OCI-LY1 (cell line): ENCODE data around the gene IQSEC3.

ENCODE experiments used
- H2AFZ ChIP-seq: fragments of 200-600 bp; sonication (generic), shearing (Covaris generic); 2 replicates; pipeline ENCODE4 v1.6.0; 2014; ENCODE audit warnings: antibody characterized with exemption, mild to moderate bottlenecking, low read length
- H3F3A ChIP-seq: fragments of 200-600 bp; sonication (generic), shearing (Covaris generic); 2 replicates; pipeline ENCODE4 v1.6.0; 2014; ENCODE audit warnings: mild to moderate bottlenecking, antibody characterized with exemption, low read length, moderate library complexity; ENCODE audit not compliant: insufficient read depth
- H3K27ac ChIP-seq: fragments of 200-600 bp; sonication (generic); 2 replicates; pipeline ENCODE4 v1.5.1; 2014; ENCODE audit warnings: low read length, mixed run types, mild to moderate bottlenecking, low read depth; ENCODE audit not compliant: poor library complexity, severe bottlenecking
- H3K27me3 ChIP-seq: fragments of 200-600 bp; sonication (generic); 2 replicates; pipeline ENCODE4 v1.6.0; 2014; ENCODE audit warnings: antibody characterized with exemption, mild to moderate bottlenecking, low read length, moderate library complexity; ENCODE audit not compliant: insufficient read depth
- H3K36me3 ChIP-seq: fragments of 200-600 bp; sonication (generic); 2 replicates; pipeline ENCODE4 v1.6.1; 2014; ENCODE audit warnings: mild to moderate bottlenecking, antibody characterized with exemption, low read length, moderate library complexity, mixed read lengths; ENCODE audit not compliant: insufficient read depth
- H3K4me1 ChIP-seq: fragments of 200-600 bp; sonication (generic); 2 replicates; pipeline ENCODE4 v1.5.1; 2014; ENCODE audit warnings: mild to moderate bottlenecking, low read length, moderate library complexity; ENCODE audit not compliant: insufficient read depth, severe bottlenecking
- H3K4me2 ChIP-seq: fragments of 200-600 bp; sonication (generic), shearing (Covaris generic); 2 replicates; pipeline ENCODE4 v1.6.1; 2014; ENCODE audit warnings: low read length
- H3K4me3 ChIP-seq: fragments of 200-600 bp; sonication (generic); 2 replicates; pipeline ENCODE4 v1.5.1; 2014; ENCODE audit warnings: low read length, low read depth, mild to moderate bottlenecking, mixed read lengths; ENCODE audit not compliant: poor library complexity, severe bottlenecking
- H3K79me2 ChIP-seq: fragments of 200-600 bp; shearing (Covaris generic); 2 replicates; pipeline ENCODE4 v1.6.1; 2016; ENCODE audit warnings: mixed run types, low read length, mixed read lengths; ENCODE audit not compliant: insufficient read depth
- H3K9ac ChIP-seq: fragments of 200-600 bp; sonication (generic), shearing (Covaris generic); 2 replicates; pipeline ENCODE4 v1.6.1; 2014; ENCODE audit warnings: mild to moderate bottlenecking, low read length, mixed read lengths
- H3K9me2 ChIP-seq: fragments of 200-600 bp; sonication (generic), shearing (Covaris generic); 2 replicates; pipeline ENCODE4 v1.6.1; 2014; ENCODE audit warnings: low read depth, mild to moderate bottlenecking, low read length, mixed read lengths
- H3K9me3 ChIP-seq: fragments of 200-600 bp; shearing (Covaris generic); 2 replicates; pipeline ENCODE4 v1.6.1; 2014; ENCODE audit warnings: low read length, mixed read lengths
- H4K20me1 ChIP-seq: fragments of 200-600 bp; sonication (generic), shearing (Covaris generic); 2 replicates; pipeline ENCODE4 v1.6.0; 2016; ENCODE audit warnings: mild to moderate bottlenecking, low read length; ENCODE audit not compliant: insufficient read depth
- EZH2 ChIP-seq: fragments of 200-600 bp; sonication (generic), shearing (Covaris generic); IDR thresholded peaks from 2 replicates; pipeline ENCODE4 v1.8.0; 2017; ENCODE audit warnings: borderline replicate concordance, mixed run types, mild to moderate bottlenecking, antibody characterized with exemption, low read length, moderate library complexity, mixed read lengths
- TF ChIP-seq, protein P1 (sequence below): fragments of 200-600 bp; sonication (generic), shearing (Covaris generic); IDR thresholded peaks from 2 replicates; pipeline ENCODE4 v1.5.1; 2017; ENCODE audit warnings: mild to moderate bottlenecking, antibody characterized with exemption, low read length, moderate library complexity, mixed read lengths

The IQSEC3 gene

GRCh38 chr12:171743-172676 lies 105.4 kb downstream of the IQSEC3 start:
- Histone ChIP-seq H3K9me3 (no peaks in the 10 kb centered on the region), H3K79me2 (no peaks in the 10 kb centered on the region), H3K4me1 (no peaks in the 10 kb centered on the region), H3F3A (no peaks in the 10 kb centered on the region), H3K9ac (no peak overlapping the region), H3K36me3 (no peaks in the 10 kb centered on the region), H2AFZ (no peak overlapping the region), H3K9me2 (no peaks in the 10 kb centered on the region), H4K20me1 (no peaks in the 10 kb centered on the region), H3K27ac (no peak overlapping the region), H3K4me3 (no peak overlapping the region), H3K27me3 (peaks cover 8% of the 10 kb centered on the region; the same call in 1 of the 2 replicates), H3K4me2 (no peak overlapping the region)
- TF ChIP-seq, protein P1, sequence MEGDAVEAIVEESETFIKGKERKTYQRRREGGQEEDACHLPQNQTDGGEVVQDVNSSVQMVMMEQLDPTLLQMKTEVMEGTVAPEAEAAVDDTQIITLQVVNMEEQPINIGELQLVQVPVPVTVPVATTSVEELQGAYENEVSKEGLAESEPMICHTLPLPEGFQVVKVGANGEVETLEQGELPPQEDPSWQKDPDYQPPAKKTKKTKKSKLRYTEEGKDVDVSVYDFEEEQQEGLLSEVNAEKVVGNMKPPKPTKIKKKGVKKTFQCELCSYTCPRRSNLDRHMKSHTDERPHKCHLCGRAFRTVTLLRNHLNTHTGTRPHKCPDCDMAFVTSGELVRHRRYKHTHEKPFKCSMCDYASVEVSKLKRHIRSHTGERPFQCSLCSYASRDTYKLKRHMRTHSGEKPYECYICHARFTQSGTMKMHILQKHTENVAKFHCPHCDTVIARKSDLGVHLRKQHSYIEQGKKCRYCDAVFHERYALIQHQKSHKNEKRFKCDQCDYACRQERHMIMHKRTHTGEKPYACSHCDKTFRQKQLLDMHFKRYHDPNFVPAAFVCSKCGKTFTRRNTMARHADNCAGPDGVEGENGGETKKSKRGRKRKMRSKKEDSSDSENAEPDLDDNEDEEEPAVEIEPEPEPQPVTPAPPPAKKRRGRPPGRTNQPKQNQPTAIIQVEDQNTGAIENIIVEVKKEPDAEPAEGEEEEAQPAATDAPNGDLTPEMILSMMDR: no peak
- no peak for TF ChIP-seq EZH2

DNA sequence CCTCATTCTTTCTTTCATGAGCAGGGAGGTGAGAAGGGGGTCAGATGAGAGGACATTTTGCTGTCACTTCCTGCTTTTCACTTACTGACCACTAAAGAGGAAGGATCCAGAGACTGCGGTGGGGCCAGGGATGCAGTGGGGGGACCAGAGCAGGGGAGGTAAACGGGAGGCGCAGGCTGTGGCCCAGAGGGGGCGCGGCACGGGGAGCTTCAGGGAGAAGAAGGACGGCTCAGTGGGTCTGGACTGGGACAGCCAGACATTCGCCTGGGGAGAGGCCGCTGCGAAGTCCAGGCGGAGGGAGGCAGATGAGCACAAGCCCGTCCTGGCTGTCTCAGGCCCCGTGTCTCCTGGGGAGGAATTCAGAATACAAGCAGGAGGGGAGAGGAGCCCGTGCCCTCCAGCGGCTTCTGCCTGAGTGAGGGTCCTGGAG lies 106.2 kb downstream of the IQSEC3 start:
- Histone ChIP-seq H3K9me2 (no peaks in the 10 kb centered on the region), H3K79me2 (no peaks in the 10 kb centered on the region), H2AFZ (no peak overlapping the region), H3K9me3 (no peaks in the 10 kb centered on the region), H3K27ac (no peak overlapping the region), H4K20me1 (no peaks in the 10 kb centered on the region), H3K27me3 (peaks cover 8% of the 10 kb centered on the region; the same call in 1 of the 2 replicates), H3K4me3 (no peak overlapping the region), H3K4me1 (no peaks in the 10 kb centered on the region), H3K36me3 (no peaks in the 10 kb centered on the region), H3F3A (no peaks in the 10 kb centered on the region), H3K4me2 (no peak overlapping the region), H3K9ac (no peak overlapping the region)
- TF ChIP-seq, protein P1: no peak
- TF ChIP-seq EZH2: no peak

GRCh38 chr12:174124-174523 lies 107.6 kb downstream of the IQSEC3 start:
- TF ChIP-seq EZH2: no peak
- TF ChIP-seq, protein P1: no peak
- no peak overlapping the region for H3K4me3 ChIP-seq
- no peak overlapping the region for H2AFZ ChIP-seq
- H3K27ac ChIP-seq: no peak overlapping the region
- no peaks in the 10 kb centered on the region for H3K9me2 ChIP-seq
- no peaks in the 10 kb centered on the region for H3K4me1 ChIP-seq
- no peaks in the 10 kb centered on the region for H3K79me2 ChIP-seq
- no peaks in the 10 kb centered on the region for H4K20me1 ChIP-seq
- no peak overlapping the region for H3K9ac ChIP-seq
- H3K36me3 ChIP-seq: no peaks in the 10 kb centered on the region
- H3K4me2 ChIP-seq: no peak overlapping the region
- H3F3A ChIP-seq: no peaks in the 10 kb centered on the region
- H3K9me3 ChIP-seq: no peaks in the 10 kb centered on the region
- H3K27me3 ChIP-seq: peaks cover 14% of the 10 kb centered on the region; the same call in 1 of the 2 replicates
